HG03571 (cell line): Measurements from ENCODE around the gene ABR.
"Not testable (repeated sequence)": the region's sequence is repeated elsewhere in the genome, so short reads cannot be mapped to it uniquely, and the experiment has no call there.

Experiments
- ATAC-seq: cut with Tn5 transposase; IDR thresholded peaks from one replicate; pipeline ENCODE4 v1.9.1; 2021; ENCODE audit not compliant: unreplicated experiment

The ABR gene

DNA sequence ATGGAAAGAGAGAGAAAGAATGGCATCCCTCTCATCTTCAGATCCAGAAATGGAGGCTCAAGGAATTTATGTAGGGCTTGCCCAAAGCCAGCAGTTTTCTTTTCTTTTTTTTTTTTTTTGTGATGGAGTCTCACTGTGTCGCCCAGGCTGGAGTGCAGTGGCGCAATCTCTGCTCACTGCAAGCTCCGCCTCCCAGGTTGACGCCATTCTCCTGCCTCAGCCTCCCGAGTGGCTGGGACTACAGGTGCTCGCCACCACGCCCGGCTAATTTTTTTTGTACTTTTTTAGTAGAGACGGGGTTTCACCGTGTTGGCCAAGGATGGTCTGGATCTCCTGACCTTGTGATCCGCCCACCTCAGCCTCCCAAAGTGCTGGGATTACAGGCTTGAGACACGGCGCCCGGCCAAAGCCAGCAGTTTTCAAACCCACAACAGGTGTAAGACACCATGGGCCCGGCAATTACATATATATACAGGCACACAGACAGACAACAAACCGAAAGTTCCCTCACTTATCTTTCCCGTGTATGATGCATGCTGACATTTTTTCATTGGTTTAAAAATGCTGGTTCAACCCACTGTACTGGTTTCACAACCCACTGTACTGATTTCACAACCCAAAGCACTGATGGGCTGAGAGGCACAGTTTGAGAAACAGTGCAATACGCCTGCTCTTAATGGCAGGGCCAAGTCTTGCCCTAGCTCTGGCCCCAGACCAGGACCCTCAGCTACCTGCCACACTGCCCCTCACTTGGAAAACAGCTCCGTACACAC is 81.6 kb downstream of the ABR start:
- ATAC-seq: not testable (repeated sequence)

DNA sequence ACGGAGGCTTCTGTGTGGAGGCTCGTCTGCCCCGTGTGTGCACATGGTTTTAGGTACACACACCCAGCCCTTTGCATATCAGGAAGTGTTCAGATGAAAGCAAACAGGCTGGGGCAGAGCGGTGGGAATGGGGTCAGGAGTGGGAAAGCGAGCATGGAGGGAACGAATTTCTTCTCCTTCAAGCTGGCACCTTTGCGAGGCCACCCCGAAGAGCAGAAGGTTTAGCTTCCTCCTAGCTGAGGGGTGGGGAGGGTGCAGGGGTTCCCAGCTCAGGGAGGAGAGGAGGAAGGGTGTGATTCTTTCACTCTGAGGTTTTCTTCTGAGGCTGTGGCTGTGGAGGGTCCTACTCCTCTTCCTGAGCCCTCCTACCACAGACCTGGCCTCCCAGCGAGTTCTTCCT is 83.6 kb downstream of the ABR start:
- no peak for ATAC-seq

DNA sequence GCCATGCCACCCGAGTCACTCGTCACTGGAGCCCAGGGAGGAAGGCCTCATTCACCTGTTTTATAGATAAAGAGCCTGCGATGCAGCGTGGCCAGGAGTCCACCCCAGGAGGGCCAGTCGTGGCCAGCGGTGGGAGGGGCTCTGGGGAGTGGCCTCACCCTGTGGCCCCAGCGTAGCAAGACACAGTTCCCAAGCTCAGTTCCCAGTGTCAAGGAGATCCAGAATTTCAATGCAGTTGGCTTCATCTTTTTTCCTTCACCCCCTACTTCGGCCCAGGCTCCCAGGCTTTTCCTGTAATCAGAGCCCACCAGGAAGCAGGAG is 84.0 kb downstream of the ABR start:
- no peak for ATAC-seq

DNA sequence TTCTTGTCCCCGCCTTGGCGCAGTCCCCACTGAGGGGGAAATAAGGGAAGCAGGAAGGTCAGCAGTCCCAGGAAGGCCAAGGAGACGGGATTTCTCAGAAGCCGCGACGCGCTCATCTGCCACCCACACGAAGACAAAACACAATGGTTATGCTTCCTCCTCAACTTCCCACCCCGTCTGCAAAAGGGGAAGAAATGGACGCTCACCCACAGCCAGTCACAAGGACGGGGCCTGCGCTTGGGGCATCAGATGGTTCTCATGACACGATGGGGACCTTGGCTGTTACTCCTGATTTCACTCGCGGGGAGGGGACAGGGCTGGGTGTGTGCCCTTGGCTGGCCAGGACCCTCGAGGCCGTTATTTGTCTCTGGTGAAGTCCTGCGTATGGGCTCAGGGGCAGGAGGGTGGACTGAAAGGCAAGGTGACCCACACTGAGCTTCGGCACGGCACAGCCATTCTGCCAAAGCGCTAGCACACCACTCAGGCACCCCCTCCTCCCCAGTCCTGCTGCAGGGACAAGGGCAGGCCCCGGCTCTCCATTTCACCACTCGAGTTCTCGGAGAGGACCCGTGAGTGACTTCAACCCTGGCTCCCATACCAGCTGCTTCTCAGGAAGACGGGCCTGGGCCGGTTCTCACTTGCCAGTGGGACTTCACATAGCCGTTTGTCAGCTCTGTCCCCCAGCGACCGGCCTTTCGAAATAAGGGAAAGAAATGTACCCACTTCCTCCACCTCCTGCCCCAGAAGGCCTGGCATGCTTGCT is 84.5 kb downstream of the ABR start:
- ATAC-seq: no peak

DNA sequence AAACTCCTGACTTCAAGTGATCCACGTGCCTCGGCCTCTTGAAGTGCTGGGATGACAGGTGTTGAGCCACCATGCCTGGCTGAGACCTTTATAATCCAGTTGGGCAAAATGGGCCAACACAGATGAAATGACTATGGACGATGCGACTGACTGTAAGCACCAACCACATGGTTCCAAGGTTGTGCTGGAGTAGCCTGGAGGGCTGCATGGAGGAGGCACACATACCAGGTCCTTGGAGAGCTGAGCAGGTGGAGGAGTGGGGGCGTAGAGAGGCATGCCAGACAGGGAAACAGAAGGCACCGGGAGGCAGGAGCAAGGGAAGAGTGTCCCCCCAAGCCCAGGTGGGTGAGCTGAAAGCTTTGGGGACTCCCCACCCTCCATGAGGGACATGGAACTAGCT is 85.2 kb downstream of the ABR start:
- no peak for ATAC-seq

DNA sequence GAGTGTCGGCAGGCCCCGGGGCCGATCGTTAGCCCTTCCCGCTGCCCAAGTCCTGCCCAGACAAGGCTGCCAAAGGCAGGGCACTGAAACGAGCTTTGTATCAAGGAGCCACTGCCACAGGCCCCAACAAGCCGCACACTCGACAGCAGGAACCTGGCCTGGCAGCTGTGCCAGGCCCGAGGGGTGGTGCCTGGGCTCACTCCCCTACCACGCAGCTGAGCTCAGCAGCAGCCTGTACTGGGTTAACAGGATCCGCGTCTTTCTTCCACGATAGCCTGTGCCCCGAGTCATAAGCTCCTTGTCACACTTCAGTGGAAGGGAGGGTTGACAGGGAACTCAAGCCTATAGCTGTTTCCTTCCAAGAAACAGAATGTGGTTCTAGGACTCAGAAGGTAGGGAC is 87.9 kb downstream of the ABR start:
- ATAC-seq: no peak

DNA sequence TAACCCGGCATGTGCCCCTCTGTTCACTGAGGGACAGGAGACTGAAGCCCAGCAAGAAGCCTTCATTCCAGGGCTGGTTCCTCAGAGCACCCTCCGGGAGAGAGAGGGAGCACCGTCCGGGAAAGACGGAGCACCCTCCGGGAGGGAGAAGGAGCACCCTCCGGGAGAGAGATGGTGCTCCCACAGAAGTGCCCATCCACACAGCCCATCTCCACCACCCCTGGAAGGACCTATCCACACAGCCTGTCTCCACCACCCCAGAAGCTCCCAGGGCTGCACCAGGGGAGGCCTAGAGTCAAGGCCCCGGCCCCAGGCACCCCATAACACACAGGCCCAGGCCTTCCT is 88.6 kb downstream of the ABR start:
- ATAC-seq: no peak

DNA sequence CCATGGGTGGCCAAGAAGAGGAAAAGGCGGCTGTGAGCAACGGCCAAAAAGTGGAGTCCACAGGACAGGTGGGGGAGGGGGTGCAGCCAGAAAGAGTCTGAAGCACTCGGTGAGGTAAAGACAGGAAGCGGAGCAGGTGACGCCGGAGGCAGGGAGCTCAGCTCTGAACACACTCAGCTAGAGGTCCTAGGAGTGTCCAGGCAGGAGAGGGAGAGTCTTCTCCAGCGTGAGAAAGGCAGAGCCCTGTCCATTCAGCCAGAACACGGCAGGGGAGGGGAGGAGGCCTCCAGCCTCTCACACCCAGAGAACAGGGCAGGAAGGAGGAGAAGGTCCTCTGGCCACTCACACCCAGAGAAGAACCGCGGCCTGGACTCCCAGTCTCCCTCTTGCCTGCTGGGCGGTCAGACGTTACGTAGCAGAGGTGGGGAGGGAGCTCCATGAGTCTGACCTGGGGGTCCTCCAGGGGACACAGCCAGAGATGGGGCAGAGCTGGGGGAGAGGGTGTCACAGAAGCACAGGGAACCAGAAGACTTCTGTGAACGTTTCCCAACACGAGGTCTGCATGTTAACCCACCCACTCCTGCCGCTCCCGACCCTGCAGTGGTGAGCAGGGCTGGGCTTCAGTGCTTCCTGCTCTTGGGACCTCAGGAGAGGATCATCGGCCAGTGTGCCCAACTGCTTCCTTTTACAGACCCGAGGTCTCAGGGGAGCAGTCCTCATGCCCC is 89.2 kb downstream of the ABR start:
- ATAC-seq: no peak

DNA sequence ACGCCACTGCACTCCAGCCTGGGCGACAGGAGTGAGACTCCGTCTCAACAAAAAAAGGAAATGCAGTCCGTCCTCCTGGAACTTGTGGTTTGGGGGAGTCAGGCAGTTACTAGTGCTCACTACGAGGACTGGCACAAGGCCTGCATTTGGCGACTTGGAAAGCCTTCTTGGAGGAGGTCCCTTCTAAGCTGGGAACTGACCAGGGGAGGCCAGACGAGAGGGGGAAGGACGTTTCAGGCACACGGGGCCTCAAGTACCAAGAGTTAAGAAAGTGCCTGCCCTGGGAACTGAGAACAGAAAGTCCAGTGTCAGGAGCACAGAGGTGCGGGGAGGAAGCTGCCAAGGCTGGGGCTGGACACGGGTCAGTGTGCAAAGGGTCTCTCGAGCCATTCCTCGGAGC is 89.9 kb downstream of the ABR start:
- ATAC-seq: no peak

DNA sequence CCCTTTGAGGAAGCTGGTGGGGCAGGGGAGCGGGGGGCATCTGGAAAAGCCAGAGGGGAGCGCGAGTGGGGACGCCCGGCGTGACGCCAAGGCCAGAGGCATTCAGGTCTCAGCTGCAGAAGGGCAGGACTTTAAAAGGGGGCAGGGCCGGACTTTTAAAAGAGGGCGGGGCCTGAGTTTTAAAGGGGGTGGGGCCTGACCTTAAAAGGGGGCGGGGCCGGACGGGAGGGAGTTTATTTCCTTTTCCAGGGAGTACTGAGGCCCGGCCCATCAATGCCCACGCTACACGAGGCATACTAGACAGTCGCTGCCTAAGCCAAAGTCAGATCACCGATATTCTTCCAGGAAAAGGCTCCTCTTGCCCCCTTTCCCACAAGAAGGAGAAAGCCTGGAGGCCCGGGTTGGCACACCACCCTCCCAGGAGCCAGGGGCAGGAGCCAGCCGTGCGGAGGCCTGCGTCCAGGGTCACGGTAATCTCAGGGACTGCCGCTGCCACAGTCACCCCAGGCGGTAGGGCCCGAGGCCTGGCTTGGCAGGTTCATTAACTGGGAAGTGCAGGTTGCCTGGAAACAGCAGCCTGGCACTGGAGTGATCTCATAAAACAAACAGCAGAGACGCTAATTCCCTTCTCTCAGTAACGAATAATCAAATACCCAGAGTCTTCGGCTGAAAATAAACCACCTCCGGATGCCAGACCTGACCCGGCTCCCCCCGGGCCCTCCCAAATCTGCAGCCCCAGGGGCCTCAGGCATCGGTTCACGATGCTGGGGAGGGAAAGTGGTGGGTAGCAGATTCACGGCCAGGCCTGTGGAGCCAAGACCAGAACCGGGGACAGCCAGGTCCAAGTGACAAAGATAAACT is 92.2 kb downstream of the ABR start:
- ATAC-seq: no peak

DNA sequence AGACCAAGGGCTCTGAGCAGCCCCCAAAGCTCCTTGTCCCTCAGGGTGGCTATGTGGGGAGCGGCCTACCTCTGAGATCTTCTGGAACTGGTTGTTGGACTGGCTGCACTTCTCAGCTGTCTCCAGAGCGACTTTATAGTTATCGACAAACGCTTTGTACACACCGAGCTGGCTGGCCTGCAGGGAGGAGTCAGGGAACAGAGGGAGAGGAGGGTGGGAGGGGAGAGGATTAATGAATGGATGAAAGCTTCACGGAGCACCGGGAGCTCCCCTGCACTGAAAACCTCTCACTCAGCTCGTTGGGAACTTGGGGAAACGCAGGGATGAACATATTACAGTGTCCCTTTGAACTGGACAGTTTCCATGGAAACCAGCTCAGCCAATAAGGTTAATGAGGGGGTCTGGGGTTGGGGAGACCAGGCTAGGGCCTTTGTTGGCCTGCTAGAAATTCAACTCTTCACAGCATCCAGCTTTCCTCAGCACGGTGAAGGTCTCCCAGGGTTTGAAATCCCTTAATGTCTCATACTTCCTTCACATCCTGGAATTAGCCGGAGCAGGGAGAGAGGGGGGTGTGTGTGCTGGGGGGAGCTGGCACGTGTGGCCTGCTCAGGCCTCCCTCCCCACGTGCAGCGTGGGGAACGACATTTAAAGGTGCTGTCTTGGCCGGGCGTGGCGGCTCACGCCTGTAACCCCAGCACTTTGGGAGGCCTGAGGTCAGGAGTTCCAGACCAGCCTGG is 96.2 kb downstream of the ABR start:
- ATAC-seq: no peak

DNA sequence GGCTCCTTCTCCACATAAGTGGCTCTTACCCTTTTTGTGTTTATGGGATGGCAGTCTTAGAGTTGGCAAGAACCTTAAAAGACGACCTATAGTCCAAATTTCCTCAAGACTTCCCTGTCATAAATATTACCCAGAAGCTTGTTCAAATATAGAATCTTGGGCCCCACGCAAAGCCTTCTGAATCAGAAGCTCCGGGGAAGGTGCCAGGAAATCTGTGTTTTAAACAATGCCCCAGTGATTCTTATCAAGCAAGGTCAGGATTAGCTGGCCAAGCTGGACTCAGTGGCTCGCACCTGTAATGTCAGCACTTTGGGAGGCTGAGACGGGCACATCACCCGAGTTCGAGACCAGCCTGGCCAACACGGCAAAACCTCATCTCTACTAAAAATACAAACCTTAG is 97.2 kb downstream of the ABR start:
- no peak for ATAC-seq

DNA sequence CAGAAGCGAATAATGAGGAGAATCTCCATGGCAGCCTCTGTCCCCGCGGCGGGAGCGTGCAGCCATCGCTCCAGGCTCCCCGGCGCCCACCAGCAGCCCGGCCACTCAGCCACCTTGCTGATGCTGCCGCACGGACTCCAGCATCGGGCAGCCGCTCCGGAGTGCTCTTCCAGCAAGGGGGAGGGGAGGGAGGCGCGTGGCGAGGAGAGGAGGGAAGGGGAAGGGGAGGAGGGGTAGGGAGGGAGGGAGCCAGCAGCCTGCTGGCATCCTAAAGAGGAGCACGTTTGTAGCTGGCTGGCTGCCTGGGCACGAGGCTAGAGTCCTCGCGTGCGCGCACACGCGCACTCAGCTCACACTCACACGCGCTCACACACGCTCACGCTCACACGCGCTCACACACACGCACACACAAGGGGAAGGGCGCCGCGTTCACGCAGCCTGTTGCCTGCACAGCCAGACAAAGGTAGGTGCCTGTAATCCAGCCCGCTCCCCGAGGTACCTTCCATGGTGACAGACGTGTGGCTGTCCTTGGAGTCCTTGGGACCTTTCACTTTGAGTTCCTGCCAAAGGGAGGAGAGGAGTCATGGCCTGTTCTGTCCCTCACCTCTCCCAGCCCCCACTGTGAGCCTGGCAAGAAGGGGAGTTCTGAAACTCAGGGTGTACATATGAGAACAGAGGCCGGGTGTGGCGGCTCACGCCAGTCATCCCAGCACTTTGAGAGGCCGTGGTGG is 100.8 kb downstream of the ABR start:
- no peak for ATAC-seq

DNA sequence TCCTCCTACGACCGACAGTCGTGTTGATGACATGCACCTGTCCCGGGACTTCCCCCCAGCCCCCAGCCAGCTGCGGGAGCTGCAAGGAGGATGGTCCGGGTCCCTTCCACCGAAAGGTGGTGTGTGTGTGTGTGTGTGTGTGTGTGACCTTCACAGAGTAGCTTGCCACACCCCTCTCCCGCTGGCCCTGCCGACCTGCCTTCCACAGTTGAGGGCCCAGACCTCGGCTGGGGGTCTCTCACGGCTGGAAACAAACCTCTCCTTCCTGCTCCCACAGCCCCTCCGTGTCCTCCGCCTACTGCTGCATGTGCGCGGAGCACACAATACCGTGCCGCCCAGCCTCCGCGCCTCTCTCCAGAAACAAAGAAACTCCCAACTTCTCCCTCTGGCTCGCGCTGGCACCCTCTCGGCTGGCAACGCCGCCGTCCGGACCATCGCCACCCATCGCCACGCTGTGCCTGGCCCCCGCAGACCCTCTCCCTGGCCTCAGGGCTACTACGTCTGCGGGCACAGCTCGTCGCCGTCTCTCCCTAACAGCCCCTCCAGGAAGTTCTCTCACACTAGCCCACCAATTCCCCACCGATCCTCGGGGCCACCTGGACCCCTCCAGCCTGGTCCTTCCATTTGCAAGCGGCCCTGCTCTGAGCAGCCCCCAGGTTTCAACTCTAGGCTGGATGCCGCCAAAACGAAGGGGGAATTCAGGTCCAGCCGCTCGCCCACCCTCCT is 101.6 kb downstream of the ABR start:
- no peak for ATAC-seq

DNA sequence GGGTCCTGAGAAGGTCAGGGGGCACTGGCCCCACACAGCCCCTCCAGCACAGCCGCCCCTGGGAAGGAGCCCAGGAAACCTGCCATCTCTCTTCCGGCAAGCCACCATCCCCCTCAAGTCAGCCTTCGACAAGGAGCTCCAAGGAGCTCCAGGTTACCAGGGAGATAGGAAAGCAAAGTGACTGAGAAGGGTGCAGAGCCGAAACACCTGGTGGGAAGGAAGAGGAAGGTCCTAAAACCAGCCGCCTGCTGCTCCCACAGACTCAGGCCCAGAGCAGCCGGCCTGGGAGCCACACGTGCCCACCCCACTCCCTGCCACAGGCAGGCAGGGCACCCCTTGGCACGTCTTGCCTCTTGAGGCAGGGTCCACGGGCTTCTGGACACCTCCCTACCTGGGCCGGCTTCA is 102.2 kb downstream of the ABR start:
- ATAC-seq: no peak

DNA sequence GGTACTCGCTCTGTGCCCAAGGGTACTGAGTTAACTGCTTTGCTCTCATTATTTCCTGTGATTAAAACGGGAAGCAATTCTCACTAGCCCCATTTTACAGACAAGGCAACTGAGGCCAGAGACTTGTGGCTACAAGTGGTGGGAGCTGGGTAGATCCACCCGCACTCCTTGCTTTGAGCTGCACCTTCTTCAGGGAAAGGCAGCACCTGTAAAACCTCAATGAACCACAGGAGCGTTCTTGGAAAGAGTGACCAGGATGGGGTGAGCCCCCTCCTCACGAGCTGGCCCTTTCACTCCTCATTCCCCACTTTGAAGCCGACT is 102.8 kb downstream of the ABR start:
- ATAC-seq: no peak

DNA sequence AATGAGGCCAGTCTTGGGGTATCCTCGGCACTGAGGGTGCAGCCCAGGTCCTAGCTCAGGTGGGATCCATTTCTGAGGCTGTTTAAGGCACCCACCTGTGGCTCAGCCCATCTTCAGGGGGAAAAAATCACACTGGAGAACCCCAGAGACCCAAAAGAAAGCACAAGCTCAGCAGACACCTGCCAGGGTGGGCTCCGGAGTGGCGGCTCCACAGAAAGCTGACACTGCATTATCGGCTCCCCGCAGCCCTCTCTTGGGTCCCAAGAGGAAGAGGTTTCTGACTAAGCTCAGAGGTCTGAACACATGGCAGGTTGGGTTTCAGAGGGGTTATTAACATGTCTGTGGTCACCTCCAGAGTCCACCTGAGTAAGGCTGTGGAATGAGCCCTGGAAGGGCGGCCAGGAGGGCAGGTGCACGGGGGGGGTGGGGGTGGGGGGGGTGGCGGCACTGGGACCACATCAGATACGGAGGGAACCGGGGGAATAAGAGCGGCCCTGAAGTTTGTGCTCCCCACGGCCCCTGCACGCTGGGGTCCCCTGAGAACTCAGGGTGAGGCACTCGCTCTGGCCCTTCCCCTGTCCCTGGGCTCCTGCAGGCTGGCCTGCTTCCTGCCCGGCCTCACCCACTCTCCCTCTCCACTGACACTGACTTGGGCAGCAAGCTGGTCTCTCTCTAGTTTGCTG is 103.3 kb downstream of the ABR start:
- no peak for ATAC-seq

DNA sequence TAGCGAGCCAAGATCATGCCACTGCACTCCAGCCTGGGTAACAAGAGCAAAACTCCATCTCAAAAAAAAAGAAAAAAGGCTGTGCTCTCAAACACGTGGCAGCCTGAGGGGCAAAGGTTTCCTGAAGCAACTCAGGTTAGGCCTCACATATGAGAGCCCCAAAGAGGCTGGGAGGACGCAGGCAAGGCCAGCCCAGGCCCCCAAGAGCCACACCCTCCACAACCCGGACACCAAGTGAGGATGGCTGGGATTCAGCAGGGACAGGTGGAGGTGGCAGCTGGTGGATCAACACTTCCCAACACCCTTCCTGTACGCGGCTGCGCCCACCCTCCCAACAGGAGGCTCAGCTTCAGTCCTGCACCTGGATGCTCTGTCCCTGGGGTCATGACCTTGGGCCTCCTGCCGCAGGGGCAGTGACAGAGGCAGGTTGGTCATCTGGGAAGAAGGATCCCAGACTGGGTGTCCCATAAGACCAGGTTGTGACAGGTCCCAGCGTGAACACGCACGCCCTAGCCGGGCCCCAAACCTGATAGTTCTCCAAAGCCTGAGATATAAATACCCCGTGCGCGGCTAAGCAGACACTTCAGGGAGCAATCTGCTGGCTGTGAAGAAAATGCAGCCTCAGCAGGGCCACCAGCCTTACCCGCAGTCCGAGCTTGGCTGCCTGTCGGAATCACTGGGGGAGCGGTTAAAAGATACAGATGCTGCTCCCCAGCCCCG is 104.7 kb downstream of the ABR start:
- ATAC-seq: no peak
